GM12873 (cell line): ENCODE data around the gene ANGPTL1.

Source experiments
- TF ChIP-seq, protein P1 (sequence below): IDR thresholded peaks from 2 replicates; pipeline ENCODE4 v1.5.1; 2012; ENCODE audit warnings: low read depth, mild to moderate bottlenecking, moderate library complexity, low read length, control low read depth; ENCODE audit not compliant: insufficient read depth; ENCODE audit errors: missing control alignments

Gene ANGPTL1

DNA sequence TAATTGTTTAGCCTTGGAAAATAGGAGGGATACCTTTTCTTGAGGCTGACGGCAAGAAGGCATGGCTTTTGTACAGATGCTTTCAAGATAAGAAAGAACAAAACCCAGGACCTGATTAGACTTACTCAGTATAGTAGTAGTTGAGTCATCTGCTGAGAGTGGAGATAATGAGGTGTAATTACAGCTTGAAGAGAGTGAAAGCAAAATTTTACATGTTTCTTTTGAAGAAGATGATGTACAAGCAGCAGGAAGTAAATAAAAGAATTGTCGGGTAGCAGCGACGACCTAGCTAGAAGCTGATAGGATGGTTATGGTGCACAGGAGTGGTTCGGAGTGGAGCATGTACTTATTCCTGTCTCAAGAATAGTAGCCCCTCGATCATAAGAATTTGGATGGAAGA is 6.6 kb downstream of the ANGPTL1 start:
- TF ChIP-seq, protein P1, sequence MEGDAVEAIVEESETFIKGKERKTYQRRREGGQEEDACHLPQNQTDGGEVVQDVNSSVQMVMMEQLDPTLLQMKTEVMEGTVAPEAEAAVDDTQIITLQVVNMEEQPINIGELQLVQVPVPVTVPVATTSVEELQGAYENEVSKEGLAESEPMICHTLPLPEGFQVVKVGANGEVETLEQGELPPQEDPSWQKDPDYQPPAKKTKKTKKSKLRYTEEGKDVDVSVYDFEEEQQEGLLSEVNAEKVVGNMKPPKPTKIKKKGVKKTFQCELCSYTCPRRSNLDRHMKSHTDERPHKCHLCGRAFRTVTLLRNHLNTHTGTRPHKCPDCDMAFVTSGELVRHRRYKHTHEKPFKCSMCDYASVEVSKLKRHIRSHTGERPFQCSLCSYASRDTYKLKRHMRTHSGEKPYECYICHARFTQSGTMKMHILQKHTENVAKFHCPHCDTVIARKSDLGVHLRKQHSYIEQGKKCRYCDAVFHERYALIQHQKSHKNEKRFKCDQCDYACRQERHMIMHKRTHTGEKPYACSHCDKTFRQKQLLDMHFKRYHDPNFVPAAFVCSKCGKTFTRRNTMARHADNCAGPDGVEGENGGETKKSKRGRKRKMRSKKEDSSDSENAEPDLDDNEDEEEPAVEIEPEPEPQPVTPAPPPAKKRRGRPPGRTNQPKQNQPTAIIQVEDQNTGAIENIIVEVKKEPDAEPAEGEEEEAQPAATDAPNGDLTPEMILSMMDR, result no peak

DNA sequence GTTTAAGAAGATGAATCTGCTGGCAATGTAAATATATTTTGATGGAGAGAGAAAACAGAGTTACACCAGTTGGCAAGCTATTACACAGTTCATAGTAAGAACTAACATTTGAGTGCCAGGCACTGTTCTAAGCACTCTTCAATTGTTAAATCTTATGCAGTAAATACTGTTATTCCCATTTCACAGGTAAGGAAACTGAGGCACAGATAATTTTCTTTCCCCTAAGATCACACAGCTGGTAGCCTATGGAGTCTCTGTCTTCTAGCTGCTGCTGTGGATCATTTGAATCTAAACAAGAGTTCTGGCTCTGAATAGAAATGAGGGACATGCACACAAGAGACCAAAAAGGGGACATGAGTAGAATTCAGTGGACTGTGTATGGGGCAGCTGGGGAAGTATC is 8.0 kb downstream of the ANGPTL1 start:
- TF ChIP-seq, protein P1, result no peak

DNA sequence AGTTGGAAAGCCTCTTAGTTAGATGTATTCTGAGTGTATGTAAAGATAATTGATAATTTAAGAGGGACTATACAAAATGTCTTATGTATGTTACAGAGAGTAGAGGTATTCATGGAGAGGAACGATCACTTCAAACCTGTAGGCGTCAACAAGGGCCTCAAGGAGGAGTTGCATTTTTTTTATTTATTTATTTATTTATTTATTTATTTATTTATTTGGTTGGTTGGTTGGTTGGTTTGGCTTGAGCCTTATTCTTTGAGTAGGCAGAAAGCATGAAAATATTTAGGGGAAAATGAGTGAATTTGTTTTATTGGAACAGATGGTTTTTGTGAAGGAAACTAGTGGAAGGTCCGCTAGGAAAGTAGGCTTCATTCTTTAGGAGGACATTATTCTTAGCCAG is 8.5 kb downstream of the ANGPTL1 start:
- TF ChIP-seq, protein P1, result no peak

DNA sequence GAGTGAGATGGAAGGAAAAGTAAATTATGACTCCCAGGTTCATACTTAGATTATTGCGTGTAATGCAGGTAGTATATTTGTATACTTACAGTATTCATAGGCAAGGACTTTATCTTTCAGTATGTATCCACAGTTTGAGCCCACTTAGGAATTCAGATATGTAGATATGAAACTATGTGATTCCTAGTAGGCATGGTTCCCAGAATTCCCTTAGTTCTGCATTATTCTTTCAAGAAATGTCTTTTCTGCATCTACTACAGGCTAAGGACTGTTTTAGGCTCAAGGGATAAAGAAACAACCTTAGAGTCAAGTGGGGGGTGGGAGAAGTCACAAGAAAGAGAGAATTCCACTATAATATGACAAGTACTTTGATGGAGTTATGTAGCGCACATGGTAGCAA is 13.8 kb downstream of the ANGPTL1 start:
- TF ChIP-seq, protein P1, result no peak

DNA sequence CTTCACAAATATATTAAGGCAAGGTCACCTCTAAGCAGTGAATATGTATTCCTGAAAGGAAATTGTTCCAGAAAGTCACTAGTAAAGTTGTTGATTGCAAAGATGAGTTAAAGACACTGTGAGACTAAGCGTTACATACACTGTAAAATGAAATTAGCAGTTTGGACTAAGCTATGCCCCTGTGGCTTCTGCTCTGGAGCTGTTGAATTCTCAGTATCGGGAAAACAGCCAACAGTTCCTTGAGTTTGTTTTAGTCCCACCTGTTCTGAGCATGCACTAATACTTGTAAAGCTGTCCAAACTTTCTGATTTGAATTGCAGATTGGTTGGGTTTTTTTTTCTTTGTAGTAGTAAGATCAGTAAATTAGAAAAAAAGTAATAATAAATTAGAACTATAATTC is 21.0 kb downstream of the ANGPTL1 start:
- TF ChIP-seq, protein P1, result no peak

DNA sequence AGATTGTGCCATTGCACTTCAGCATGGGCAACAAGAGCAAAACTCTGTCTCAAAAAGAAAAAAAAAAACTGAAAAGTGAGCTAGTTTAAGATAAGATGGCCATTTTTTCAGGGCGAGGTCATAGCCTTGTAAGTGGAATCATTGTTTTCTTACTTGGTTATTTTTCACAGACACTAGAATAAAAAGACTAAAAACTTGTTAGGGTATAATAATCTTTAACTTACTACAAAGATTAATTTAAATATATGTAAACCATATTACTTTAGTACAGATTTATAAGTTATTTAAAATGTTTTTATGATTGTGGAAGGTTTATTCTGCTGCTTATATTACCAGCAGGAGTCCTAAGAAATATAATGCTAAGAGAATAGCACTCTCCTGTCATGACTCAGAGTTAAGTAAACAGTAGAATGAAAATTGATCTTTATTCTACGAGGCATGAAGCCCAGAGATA is 23.5 kb downstream of the ANGPTL1 start:
- TF ChIP-seq, protein P1, result no peak

DNA sequence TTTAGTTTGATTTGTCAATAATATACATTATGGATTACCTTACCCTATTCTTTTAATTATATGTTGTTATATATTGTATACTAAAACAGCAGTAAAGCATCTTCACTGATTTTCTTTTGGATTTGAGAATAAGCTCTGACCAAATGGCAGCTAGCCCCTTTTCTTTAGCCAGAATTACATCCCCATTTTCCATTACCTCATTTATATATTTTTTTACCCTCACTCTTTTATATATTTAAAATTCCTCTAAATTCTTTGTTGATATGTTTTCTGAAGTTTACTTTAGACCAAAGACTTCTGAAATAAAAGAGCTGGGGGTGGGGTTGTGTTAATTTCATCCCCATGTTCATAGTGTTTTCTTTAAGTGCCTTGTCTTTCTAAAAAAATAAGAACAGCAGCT is 24.6 kb downstream of the ANGPTL1 start:
- TF ChIP-seq, protein P1, result no peak
